Medulla oblongata (tissue), 1 donor: ENCODE data around the gene TBC1D4.

Source experiments
- DNase-seq: peaks from one replicate; pipeline ENCODE4 v3.0.0-alpha.2; 2015; ENCODE audit errors: extremely low spot score

The TBC1D4 gene

GRCh38 chr13:75391432-75392100, 90.4 kb downstream of the TBC1D4 start:
- no peak for DNase-seq

- DNase-seq: no peak
Observed at GRCh38 chr13:75390229-75390628, 91.7 kb downstream of the TBC1D4 start.

GRCh38 chr13:75385708-75386083, 96.3 kb downstream of the TBC1D4 start:
- no peak for DNase-seq

DNA sequence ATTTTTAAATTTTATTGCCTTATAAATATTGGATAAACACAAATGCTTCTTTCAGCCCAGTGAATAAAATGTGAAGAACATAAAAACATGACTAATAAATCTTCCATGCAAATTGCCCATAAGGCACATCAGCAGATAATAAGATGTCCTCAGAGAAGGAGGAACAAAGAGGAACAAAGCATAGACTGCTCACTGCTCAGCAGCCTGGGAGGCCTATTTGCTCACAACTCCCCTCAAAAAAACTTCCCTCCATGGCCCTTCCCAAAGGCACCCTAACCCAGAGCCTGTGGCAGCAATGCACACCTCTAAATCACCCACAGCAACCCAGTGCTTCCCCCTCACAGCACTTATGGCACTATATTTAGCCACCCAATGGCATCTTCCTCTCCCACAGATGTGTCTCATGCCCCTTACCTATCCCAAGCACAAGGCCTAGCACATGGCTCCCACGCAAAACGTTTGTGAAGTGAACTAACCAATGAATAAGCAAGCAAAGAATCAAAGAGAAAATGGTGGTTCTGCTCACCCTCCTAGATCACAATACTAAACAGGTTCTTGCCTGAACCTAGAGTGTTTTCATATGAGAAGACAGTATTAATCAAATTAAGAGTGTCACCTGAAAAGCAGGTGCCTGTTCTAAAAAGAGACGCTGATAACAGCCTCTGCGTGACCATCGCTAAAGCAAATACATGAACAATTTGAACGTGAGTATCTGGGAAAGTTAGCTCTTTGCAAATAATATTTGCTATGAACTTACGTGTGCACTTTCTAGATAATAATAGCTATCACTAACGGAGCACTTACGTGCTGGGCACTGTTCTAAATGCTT, 96.9 kb downstream of the TBC1D4 start:
- DNase-seq: no peak

- no peak for DNase-seq
Observed at GRCh38 chr13:75383064-75383715, 98.8 kb downstream of the TBC1D4 start.

- no peak for DNase-seq
Observed at GRCh38 chr13:75378301-75378700, 103.7 kb downstream of the TBC1D4 start.

DNA sequence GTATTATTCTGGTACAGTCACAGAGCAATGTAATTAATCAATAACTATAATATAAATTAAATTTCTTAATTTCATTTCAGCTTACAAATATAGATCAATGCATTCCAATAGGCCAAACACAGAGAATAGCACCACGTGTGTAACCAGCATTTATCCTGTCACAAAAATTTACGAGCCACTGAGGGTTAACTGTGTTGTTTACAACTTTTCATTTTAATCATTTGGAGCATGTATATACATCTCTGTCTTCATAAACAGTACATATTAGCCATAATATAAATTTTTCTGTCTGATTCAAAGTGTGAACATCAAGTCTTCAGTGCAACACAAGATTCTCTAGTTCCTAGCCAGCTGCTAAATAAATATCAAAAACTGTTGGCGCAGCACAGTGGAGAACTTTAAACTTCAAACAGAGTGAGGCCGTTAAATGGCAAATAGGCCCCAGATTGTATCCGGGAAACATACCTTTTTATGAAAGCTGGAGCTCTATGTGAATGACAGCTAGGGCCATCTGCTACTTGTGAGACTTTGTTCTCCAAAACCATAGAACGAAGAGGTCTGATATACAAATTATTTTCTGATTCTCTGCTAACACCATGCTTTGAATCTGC, 105.1 kb downstream of the TBC1D4 start:
- DNase-seq: no peak

DNA sequence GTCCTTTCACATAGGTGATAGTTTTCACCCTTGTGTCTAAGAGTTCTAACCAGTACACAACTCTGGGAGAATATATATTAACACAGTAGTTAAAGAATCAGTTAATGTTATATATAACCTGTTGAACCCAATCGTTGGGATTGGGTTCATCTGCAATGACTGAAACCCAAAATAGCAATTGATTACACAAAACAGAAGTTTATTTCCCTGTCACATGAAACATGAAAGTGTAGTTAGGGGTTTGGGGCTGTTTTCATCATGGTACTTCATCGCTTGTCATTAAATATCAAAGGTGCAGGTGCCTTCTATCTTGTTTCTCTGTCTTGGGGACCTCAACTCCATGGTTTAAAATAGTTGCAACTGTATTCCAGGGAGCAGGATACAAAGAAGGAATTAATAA, 106.6 kb downstream of the TBC1D4 start:
- no peak for DNase-seq

DNA sequence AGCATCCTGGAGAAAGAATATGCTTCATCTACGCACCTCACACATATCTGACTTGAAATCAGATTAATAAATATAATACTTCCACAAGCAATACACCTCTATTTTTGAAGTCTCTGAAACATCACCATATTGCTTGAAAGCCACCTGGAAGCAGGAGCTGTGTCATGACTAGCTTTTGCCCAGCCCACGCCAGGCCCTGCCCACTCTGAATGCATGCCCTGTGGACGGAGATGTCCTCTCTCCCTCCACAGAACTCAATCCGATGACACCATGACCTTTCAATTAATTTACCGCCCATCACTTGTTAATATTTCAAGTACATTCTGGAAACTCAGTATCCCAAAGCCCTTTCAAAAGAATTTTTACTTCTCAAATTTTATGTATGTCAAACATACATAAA, 108.0 kb downstream of the TBC1D4 start:
- no peak for DNase-seq

GRCh38 chr13:75372923-75373841, 108.8 kb downstream of the TBC1D4 start:
- DNase-seq: no peak

DNA sequence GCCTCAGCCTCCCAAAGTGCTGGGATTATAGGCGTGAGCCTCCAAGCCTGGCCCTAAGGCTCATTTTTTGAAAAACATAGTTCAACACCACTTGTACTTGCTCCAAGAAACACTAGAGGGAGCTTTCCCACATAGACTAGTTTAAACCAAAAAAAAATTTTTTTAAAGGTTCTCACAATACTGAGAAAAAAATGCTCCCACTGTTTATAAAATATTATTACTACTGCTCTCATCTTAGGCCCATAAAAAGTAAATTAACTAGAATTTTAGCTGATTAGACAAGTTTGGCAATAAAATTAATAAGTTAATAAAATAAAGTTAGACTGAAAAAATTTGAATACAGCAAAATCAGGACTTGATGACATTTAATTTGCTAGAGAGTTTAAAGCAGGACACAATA, 109.5 kb downstream of the TBC1D4 start:
- DNase-seq: peak; percentile 46

GRCh38 chr13:75371203-75371602, 110.8 kb downstream of the TBC1D4 start:
- DNase-seq: no peak

GRCh38 chr13:75370774-75371173, 111.2 kb downstream of the TBC1D4 start:
- DNase-seq: no peak

DNA sequence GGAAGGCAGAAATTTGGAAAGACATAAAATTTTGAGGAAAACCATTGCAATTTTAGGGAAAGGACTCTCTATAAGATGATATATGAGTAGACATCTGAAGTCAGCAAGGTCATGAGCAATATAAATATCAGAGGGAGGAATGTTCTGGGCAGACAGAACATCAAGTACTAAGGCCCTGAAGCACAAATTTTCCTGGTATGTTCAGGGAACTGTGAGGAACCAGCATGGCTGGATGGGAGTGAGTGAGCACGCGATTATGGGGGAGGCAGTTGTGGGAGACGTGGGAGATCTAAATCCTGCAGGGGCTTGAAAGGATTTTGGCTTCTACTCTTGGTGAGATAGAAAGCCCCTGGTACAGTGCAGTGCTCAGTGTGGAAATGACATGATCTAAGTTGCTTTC, 112.0 kb downstream of the TBC1D4 start:
- no peak for DNase-seq

DNA sequence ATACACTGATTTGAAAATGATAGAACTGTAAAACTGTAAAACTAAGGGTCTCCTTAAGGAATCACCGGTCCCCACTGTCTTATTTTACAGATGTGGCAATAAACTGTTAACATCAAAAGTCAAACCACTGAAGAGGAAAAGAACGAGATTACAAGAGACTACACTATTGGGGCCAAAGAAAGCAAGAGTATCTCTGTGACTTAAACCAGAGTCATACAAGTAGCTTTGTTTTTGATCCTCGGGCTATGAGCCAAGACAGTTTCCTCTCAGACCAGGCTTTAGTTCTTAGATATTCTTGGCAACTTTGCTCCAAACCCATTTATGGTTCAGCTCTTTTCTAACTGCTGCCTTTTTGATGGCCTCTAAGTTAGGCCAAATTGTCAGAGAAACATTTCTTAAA, 113.8 kb downstream of the TBC1D4 start:
- peak; percentile 41 for DNase-seq

DNA sequence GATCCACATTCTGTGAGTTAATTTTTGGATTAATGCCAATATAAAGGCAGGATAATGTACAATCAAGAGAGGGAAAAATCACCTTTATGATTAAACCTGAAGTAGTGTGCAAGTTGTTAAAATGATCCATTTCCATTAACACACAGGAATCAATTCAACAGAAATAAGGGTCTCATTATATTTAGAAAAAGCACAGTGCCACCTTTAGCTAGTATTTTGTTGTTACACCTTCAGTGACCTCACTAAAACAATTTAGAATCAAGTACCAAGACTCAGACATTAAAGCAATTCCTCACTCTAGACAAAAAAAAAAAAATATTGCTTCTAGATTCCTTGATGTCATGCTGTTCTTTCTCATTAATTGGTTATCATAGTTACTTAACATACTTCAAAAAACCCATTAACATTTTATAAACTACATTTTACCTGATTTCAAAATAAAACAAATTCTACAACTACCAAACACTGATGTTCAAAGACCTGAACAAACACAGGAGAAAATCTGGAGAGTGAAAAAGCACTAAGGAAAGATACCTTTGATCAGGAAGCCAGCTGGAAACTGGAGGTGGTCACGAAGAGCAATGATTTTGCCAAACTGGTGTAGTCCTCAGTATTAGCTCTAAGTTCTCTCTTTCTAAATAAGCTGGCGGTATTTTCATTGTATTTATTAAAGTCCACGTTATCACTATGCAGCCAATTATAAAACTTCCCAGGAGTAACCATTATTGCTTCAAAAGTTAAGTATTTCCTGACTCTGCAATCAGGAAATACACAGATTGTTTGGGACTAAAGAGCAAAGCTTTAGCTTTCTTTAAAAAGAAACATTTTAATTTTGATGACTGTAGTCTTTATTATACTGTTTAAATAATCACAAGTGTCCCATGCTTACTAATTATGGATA, 115.3 kb downstream of the TBC1D4 start:
- no peak for DNase-seq

DNA sequence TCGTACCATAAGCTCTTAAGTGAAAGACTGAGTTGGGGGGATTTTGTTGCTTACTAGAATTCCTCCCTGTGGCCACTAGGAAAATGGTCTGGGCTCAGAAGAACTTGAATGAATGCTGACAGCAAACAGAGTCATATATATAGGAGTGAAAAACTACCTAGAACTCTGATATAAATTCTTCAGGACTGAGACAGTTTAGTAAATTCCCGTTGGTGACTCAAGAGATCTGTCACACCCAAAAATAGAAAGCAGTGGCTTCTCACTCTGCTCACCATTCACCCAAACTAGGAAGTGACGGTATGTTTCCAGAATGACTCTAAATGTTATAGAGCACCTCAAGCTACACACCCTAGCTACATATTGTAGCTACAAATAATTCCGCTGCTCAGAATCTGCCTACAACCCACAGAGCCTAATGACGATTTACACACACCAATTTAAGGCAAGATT, 116.2 kb downstream of the TBC1D4 start:
- DNase-seq: no peak

GRCh38 chr13:75364131-75364713, 117.7 kb downstream of the TBC1D4 start:
- no peak for DNase-seq

DNA sequence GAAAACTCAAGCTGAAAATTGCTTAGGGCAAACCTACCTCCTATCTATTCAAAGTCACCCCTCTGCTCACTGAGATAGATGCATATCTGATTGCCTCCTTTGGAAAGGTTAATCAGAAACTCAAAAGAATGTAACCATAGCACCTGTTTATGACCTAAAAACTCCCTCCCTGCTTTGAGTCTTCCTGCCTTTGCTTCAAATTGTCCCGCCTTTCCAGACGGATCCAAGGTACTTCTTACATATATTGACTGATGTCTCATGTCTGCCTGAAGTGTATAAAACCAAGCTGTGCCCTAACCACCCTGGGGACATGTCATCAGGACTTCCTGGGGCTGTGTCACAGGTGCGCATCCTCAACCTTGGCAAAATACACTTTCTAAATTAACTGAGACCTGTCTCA, 118.6 kb downstream of the TBC1D4 start:
- no peak for DNase-seq

DNA sequence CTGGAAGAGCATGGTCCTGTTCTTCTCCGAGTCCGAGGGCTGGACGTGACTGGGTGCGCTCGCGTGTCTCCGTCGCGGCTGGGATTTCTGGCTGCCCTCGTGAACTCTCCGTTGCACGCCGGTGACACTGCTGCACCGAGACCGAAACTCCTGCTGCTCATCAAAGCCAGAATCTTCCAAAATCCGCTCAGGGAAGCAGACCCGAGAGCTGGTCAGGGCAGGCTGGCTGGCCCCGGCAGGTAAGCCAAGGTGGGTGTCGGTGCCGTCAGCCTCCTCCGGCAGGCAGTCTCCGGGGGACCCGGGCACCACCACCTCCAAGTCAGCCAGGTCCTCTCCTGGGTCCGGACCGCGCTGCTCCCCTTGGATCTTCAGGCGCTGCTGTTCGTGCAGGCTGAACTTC, 119.9 kb downstream of the TBC1D4 start:
- no peak for DNase-seq
